ENCODE measurements around the gene JAKMIP1. TPM values are rescaled to one million over a fixed set of nuclear protein-coding genes. Genes with fewer than 3 reads are reported as not detected.

JAKMIP1 gene
- total RNA-seq, 1 experiment from 2014 or later: not detected

DNA sequence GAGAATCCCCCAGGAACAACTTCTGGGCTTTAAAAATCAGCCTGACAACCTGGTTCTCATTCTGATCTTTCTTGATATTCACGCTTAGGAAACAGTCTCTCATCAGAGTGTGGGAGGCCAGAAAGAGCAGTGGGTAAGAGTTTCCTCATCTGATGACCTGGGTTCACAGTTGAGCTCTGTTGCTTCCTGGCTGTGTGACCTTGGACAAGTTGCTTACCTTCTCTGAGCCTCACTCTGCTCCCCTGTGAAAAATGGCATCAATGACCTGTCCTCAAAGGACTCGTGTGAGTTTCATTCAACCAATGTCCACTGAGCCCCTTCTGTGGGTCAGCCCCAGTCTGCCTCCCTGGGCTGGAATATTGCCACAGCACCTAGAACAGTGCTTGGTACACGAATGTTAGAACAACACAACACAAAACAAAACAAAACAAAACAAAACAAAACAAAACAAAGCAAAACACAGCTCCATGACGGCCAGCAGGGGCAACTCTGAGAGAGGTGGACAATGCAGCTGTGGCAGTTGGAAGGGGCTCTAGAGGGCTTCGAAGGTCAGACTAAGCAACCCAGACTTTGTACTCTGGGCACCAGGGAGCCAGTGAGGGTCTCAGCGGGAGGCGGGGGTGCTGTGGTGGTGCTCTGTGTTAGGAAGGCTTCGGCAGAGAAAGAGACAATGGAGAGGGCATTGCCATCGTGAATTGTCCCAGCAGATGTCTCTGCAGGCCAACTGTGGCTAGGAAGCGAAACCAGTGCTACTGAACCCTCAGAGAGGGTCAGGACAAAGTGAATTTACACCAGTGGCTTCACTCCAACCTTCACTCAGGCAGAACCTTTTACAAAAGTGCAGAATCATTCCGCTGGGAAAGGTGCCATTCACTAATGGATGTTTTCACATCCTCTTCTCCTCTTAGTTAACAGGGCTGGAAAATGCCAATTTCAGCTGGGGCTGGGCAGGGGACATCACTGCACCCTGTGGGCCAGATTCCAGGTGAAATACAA is 167.8 kb downstream of the JAKMIP1 start:
- Histone ChIP-seq H3K27me3 (ENCODE audit: insufficient read depth, low read length) (no peaks in the 10 kb centered on the region), H3K4me3 (replicated peaks in 1 of 2; ENCODE audit: low read depth in 1 of 2, low read length in 2 of 2) (no peak overlapping the region), H3K79me2 (ENCODE audit: insufficient read depth, low read length) (no peaks in the 10 kb centered on the region), H2AFZ (ENCODE audit: low read depth, low read length, poor library complexity, severe bottlenecking) (no peak overlapping the region), H3K36me3 (ENCODE audit: control insufficient read depth in 1 of 2, insufficient read depth in 2 of 2, low read length in 2 of 2) (no peaks in the 10 kb centered on the region), H3K9me3 (ENCODE audit: control insufficient read depth in 1 of 2, insufficient read depth in 1 of 2, low read depth in 1 of 2, low read length in 2 of 2) (no peaks in the 10 kb centered on the region), H3K9ac (ENCODE audit: low read length) (no peak overlapping the region), H3K9me2 (ENCODE audit: insufficient read depth) (no peaks in the 10 kb centered on the region), H3K27ac (ENCODE audit: low read depth, low read length) (no peak overlapping the region), H4K20me1 (ENCODE audit: insufficient read depth) (no peaks in the 10 kb centered on the region), H3K4me1 (ENCODE audit: control insufficient read depth in 1 of 2, insufficient read depth in 2 of 2, low read length in 2 of 2) (no peaks in the 10 kb centered on the region), H3K4me2 (ENCODE audit: low read length) (no peak overlapping the region)
- ChIA-PET CTCF (no interaction called here), RAD21 (ENCODE audit: low non-redundant PET in 1 of 2, low total read pairs in 2 of 2, uncharacterized antibody in 2 of 2, unreplicated experiment in 2 of 2) (no interaction called here), POLR2A (no interaction called here)
- no TSS peak for BruUV-seq (replicated peaks)
- DNase-seq (ENCODE audit: low read depth, low spot score): no peak
- no peak for TF ChIP-seq POLR2AphosphoS5 (IDR thresholded peaks at IDR 0.05; ENCODE audit: low read depth, low read length)
- no peak for TF ChIP-seq SP1 (IDR thresholded peaks at IDR 0.05; ENCODE audit: low read depth)
- TF ChIP-seq TCF7L2 (IDR thresholded peaks at IDR 0.05; ENCODE audit: borderline replicate concordance, extremely low read depth, insufficient read depth, insufficient read length): no peak
- TF ChIP-seq ZNF274 (IDR thresholded peaks at IDR 0.05; ENCODE audit: low read depth, low read length): no peak
- TF ChIP-seq, protein P1, sequence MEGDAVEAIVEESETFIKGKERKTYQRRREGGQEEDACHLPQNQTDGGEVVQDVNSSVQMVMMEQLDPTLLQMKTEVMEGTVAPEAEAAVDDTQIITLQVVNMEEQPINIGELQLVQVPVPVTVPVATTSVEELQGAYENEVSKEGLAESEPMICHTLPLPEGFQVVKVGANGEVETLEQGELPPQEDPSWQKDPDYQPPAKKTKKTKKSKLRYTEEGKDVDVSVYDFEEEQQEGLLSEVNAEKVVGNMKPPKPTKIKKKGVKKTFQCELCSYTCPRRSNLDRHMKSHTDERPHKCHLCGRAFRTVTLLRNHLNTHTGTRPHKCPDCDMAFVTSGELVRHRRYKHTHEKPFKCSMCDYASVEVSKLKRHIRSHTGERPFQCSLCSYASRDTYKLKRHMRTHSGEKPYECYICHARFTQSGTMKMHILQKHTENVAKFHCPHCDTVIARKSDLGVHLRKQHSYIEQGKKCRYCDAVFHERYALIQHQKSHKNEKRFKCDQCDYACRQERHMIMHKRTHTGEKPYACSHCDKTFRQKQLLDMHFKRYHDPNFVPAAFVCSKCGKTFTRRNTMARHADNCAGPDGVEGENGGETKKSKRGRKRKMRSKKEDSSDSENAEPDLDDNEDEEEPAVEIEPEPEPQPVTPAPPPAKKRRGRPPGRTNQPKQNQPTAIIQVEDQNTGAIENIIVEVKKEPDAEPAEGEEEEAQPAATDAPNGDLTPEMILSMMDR (IDR thresholded peaks at IDR 0.05 in 2 of 3, conservative IDR thresholded peaks at IDR 0.05 in 1 of 3; ENCODE audit: borderline replicate concordance in 1 of 3, insufficient read depth in 1 of 3, low read depth in 2 of 3, low read length in 2 of 3): 0 out of 6 replicates have a peak, but pooled peaks of 1 of the 3 experiments have one; percentile 12
- ATAC-seq: peak; percentile 34; the same call in 1 of the 2 replicates
- intact Hi-C loops (cut with micrococcal nuclease): no loop called here
